Stimulated activated naive CD8-positive, alpha-beta T cell treated with anti-CD3 and anti-CD28 coated beads, Interleukin-15, Interleukin-2, amounts not matched to agents 100 U/mL and 50 U/mL, for 24 hours (primary cell): ENCODE results near the gene SPAG9.

ENCODE experiments used
- ATAC-seq: fragments of 150-1000 bp; cut with Tn5 transposase; one replicate; pipeline ENCODE4 v1.10.0; 2021
- DNase-seq: peaks from one replicate; pipeline ENCODE4 v3.0.0; 2021

SPAG9 gene, protein sequence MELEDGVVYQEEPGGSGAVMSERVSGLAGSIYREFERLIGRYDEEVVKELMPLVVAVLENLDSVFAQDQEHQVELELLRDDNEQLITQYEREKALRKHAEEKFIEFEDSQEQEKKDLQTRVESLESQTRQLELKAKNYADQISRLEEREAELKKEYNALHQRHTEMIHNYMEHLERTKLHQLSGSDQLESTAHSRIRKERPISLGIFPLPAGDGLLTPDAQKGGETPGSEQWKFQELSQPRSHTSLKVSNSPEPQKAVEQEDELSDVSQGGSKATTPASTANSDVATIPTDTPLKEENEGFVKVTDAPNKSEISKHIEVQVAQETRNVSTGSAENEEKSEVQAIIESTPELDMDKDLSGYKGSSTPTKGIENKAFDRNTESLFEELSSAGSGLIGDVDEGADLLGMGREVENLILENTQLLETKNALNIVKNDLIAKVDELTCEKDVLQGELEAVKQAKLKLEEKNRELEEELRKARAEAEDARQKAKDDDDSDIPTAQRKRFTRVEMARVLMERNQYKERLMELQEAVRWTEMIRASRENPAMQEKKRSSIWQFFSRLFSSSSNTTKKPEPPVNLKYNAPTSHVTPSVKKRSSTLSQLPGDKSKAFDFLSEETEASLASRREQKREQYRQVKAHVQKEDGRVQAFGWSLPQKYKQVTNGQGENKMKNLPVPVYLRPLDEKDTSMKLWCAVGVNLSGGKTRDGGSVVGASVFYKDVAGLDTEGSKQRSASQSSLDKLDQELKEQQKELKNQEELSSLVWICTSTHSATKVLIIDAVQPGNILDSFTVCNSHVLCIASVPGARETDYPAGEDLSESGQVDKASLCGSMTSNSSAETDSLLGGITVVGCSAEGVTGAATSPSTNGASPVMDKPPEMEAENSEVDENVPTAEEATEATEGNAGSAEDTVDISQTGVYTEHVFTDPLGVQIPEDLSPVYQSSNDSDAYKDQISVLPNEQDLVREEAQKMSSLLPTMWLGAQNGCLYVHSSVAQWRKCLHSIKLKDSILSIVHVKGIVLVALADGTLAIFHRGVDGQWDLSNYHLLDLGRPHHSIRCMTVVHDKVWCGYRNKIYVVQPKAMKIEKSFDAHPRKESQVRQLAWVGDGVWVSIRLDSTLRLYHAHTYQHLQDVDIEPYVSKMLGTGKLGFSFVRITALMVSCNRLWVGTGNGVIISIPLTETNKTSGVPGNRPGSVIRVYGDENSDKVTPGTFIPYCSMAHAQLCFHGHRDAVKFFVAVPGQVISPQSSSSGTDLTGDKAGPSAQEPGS (N-terminal part only)

DNA sequence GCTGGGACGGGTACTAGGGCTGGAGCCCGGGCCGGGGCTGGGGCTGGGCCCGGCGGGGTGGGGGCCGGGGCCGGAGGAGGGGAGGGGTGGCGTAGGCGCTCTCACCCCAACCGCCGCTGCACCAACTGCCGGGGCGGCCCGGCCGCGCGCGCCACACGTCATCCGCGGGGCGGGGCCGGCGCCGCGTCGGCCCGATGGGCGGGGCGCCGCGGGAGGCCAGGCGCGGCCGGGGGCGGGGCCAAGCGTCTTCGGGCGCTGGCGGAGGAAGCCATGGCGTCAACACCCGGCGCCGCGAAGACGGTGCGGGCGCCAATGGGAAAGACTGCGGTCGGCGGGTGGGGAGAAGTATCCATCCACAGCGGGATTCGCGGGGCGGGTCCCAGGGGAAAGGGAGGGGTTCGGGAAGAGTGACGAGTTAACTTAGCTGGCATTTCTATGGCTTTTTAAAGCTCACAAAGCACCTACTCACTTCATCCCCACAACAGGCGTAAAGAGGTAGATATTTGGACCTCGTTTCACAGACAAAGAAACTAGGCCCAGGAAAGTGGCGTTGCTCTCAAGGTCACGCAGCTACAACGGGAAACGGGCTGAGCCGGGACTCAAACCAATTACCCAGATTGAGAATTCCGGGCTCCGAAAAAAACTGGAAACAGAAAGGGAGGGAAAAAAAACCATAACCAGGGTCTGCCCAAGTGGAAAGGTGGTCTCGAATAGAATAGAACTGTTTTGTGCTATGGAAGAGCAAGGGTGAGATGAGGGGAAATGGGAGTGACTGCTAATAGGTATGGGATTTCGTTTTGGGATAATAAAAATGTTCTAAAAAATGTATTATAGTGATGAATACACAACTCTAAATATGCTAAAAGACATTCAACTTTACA is at the start of gene SPAG9:
Gene SPAG9, minus strand, starts transcription at position 130 of the 881 bp plus-strand sequence. CDS start 212 bp downstream, outside the sequence.
- DNase-seq (peak; percentile 96), ATAC-seq (peak; percentile 77)

DNA sequence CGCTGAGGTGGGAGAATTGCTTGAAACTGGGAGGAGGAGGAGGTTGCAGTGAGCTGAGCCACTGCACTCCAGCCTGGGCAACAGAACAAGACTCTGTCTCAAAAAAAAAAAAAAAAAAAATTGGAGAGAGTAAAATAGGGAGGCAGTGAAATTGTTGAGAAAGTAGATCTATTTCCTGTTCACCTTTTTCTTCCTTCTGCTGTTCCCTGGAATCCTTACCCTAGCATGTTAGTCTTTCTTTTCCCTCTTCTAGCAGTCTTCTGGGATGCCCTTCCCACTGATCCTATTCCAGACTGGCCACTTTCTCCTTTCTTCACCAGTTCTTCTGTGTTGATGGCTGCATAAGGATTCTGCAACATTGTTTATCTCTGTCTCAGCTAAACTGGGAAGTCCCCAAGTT is 48.7 kb upstream of the SPAG9 start:
- no peak for ATAC-seq

GRCh38 chr17:51166987-51167931 is 46.6 kb upstream of the SPAG9 start:
- ATAC-seq, result peak; percentile 55

More for the DNA sequence above, 48.7 kb upstream of the SPAG9 start:
- DNase-seq, result no peak

DNA sequence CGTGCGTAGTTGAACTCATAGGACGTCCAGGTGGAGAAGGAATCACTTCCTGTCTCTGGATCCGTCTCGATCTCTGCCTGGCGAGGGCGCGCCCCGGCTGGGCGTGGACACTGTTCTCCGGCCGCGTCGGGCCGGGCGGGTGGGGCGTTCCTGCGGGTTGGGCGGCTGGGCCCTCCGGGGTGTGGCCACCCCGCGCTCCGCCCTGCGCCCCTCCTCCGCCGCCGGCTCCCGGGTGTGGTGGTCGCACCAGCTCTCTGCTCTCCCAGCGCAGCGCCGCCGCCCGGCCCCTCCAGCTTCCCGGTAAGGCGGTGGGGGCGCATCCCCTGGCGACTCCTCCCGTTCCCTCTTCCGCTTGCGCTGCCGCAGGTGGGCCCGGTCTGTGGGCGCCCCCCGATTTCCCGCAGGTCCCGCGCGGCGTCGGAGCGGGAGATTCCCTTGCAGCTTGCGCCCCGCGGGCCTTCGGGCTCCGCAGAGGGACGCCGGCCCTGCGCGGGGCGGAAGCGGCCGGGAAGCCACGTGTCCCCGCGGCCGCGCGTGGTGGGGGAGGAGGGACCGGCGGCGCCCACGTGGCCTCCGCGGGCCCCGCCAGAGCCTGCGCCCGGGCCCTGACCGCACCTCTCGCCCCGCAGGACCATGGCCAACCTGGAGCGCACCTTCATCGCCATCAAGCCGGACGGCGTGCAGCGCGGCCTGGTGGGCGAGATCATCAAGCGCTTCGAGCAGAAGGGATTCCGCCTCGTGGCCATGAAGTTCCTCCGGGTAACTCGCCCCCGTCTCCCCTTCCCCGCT is 45.7 kb upstream of the SPAG9 start, which contains the start of gene NME2:
Gene NME2, plus strand, starts transcription at position 214 of the 789 bp plus-strand sequence. Its CDS starts 420 bp downstream, at position 634.
- peak; percentile 86 for DNase-seq
- peak; percentile 88 for ATAC-seq

More at GRCh38 chr17:51166987-51167931, 46.6 kb upstream of the SPAG9 start:
- peak; percentile 85 for DNase-seq

GRCh38 chr17:51165680-51166197 is 45.1 kb upstream of the SPAG9 start:
- ATAC-seq (peak; percentile 41), DNase-seq (peak; percentile 41)

- ATAC-seq, result no peak
- DNase-seq, result peak; percentile 16
These were observed 44.4 kb upstream of the SPAG9 start for GRCh38 chr17:51164911-51165679.

GRCh38 chr17:51161541-51161940 is 40.9 kb upstream of the SPAG9 start:
- DNase-seq (no peak), ATAC-seq (no peak)

GRCh38 chr17:51159604-51160003 is 38.9 kb upstream of the SPAG9 start:
- DNase-seq (no peak), ATAC-seq (no peak)

GRCh38 chr17:51155416-51155815 is 34.7 kb upstream of the SPAG9 start:
- no peak for ATAC-seq

GRCh38 chr17:51154176-51154575 is 33.5 kb upstream of the SPAG9 start:
- ATAC-seq (no peak), DNase-seq (no peak)

More at GRCh38 chr17:51155416-51155815, 34.7 kb upstream of the SPAG9 start:
- no peak for DNase-seq

- ATAC-seq, result peak; percentile 92
These were observed 32.8 kb upstream of the SPAG9 start, which contains the start of gene NME1 for GRCh38 chr17:51153210-51154072. TSS of gene NME1 (plus strand) at chr17:51153559. CDS start at chr17:51155655, 2,096 bp downstream.

GRCh38 chr17:51152766-51153209 is 32.1 kb upstream of the SPAG9 start:
- DNase-seq, result no peak

More at GRCh38 chr17:51153210-51154072, 32.8 kb upstream of the SPAG9 start, which contains the start of gene NME1:
- DNase-seq, result peak; percentile 97

GRCh38 chr17:51150932-51151331 is 30.3 kb upstream of the SPAG9 start:
- no peak for ATAC-seq
- no peak for DNase-seq

More at GRCh38 chr17:51152766-51153209, 32.1 kb upstream of the SPAG9 start:
- no peak for ATAC-seq

- ATAC-seq, result no peak
- no peak for DNase-seq
These were observed 28.5 kb upstream of the SPAG9 start for GRCh38 chr17:51149163-51149562.

GRCh38 chr17:51147650-51148049 is 27.0 kb upstream of the SPAG9 start:
- DNase-seq (no peak), ATAC-seq (peak; percentile 52)

DNA sequence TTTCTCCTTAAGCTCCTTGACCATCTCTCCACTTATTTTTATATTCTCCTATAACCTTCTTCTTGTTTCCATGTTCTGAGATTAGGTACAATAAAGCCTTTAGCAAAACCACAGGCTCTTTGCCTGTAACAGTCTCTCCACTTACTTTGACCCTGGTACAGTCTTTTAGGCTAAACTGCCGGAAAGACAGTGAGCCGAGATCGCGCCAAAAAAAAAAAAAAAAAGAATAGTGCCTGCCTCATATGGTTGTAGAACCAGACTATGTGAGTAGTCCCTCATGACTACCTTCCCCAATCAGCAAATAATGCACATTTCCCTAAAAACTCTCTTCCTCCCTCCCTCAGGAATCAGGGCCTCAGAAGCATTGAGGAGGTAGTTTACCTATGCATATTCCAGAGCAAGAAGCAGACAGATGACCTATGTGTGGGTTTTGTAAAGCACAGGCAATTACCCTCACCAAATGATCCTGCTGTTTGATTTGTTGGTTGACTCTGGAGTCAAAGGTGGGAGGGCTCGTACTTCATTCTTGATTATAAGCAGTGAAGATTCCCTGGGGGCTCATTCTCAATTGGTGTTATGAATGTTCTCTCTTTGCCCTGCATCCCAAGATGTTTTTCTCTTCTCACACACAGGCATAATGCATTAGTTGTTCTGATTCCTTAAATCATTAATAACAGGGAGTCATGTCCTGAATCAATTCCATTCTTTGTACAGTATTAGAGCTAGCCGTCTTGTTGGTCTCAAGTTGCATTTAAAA is 23.8 kb upstream of the SPAG9 start:
- no peak for DNase-seq
- ATAC-seq, result no peak
